HG03469 (cell line): ENCODE measurements around the gene PLLP.

Source experiments
- ATAC-seq: cut with Tn5 transposase; IDR thresholded peaks from one replicate; pipeline ENCODE4 v1.9.1; 2021; ENCODE audit warnings: mild to moderate bottlenecking, moderate library complexity, moderate number of reproducible peaks; ENCODE audit not compliant: unreplicated experiment

PLLP gene, protein sequence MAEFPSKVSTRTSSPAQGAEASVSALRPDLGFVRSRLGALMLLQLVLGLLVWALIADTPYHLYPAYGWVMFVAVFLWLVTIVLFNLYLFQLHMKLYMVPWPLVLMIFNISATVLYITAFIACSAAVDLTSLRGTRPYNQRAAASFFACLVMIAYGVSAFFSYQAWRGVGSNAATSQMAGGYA

DNA sequence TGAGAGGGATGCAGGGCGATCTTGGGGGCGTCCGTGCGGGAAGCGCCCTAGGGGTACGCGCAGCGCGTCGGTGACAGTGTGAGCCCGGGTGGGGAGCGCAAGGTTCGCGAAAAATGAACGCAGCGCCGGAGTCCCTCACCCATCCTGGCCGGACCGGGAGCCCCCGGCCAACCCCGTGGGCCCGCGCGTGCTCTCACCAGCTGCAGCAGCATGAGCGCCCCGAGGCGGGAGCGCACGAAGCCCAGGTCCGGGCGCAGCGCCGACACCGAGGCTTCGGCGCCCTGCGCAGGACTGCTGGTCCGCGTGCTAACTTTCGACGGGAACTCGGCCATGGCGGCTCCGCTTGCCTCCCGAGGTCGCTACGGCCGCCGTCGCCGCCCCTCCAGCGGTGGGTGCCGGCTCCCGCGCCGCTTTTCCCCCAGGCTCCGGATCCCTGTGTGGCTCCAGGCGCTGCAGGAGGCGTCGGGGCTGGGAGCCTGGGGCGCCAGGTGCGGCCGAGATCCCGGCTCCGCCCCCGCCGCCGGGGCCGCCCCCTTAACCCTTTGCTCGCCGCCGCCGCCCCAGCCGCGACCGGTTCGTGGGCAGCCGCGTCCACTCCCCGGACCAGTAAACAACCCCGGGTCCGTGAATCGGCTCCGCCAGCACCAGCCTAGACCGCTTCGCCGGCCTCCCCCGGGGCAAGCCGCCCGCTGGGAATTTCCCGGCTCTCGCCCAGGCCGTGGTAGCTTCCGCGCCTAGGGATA lies at the start of gene PLLP:
Gene PLLP (minus strand): TSS at position 464 of the 743 bp plus-strand sequence. CDS start 132 bp downstream, at position 332.
- ATAC-seq, result no peak

DNA sequence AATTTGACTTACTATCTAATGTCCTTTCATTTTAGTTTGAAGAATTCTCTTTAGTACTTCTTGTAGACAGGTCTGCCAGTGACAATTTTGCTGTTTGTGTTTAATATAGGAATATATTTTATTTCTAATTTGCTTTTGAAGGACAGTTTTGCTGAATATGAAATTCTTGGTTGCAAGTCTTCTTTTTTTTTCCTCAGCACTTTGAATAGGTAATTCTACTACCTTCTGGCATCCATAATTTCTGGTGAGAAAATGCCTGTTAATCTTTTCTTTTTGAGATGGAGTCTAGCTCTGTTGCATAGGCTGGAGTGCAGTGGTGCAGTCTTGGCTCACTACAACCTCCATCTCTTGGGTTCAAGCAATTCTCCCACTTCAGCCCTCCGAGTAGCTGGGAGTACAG lies 48.9 kb upstream of the PLLP start:
- ATAC-seq, result no peak

DNA sequence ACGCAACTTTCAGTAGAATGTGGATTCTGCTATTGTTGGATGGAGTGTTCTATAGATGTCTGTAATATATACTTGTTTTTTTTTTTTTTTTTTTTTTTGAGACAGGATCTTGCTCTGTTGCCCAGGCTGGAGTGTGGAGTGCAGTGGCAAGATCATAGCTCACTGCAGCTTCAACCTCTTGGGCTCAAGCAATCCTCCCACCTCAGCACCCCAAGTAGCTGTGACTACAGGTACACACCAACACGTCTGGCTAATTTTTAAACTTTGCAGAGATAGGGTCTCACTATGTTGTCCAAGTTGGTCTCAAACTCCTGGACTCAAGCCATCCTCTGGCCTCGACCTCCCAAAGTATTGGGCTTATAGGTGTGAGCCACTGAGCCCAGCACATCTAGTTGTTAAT lies 46.9 kb upstream of the PLLP start:
- no peak for ATAC-seq

DNA sequence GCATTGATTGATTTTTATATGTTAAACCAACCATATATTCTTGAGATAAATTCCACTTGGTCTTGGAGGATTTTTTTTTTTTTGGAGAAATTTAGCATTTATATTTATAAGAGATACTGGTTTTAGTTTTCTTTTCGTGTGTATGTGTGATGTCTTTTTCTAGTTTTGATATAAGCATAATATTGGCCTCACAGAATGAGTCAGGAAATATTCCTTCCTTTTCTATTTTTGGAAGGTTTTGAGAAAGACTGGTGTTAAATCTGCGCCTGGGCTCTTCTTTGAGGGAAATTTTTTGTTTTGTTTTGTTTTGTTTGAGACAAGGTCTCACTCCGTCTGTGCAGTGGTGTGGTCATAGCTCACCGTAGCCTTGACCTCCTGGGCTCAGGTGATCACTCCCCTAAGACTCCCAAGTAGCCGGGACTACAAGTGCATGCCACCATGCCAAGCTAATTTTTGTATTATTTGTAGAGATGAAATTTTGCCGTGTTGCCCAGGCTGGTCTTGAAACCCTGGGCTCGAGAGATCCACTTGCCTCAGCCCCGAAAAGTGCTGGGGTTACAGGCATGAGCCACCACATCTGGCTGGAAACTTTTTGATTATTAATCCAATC lies 45.4 kb upstream of the PLLP start:
- ATAC-seq, result no peak

DNA sequence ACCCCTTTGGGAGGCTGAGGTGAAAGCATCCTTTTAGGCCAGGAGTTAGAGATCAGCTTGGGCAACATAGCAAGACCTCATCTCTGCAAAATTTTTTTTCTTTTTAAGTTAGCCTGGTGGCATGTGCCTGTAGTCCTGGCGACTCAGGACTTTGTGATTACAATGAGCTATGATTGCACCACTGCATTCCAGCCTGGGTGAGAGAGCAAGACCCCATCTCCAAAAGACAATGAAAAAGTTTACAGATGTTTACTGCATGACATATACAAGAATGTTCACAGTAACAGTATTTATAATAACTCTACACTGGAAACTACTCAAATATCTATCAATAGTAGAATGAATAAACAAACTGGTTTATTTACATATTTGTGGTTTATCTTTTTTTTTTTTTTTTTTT lies 41.0 kb upstream of the PLLP start:
- no peak for ATAC-seq

DNA sequence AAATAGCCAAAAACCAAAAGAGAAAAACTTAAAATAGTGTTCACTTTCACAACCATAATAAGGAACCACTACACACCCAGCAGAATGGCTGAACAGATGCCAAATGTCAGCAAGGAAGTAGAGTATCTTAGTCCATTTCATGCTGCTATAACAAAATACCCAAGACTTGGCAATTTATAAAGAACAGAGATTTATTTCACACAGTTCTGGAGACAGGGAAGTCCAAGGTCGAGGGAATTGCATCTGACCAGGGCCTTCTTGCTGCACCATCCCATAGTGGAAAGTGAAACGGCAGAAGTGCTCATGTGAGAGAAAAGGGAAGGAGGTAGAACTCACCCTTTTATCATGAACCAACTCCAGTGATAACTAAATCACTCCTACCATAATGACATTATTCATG lies 40.3 kb upstream of the PLLP start:
- no peak for ATAC-seq

DNA sequence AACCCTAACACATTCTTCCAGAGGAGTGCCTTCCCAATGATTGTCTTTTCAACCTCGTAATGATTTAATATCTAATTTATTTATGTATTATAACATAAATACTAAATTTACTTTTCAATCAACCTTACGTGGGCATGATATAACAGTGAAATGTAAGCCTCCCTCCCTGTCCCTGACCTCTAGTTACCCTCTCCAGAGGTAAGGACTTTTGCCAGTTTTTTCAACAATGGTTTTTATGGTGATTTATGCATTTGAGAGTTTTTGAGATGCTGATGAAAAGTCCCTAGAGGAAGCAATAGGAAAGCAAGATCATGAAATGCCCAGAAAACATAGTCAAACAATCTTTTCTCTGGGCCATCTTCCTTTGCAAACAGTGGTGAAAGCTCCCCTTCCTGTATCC lies 35.2 kb upstream of the PLLP start:
- ATAC-seq, result no peak

DNA sequence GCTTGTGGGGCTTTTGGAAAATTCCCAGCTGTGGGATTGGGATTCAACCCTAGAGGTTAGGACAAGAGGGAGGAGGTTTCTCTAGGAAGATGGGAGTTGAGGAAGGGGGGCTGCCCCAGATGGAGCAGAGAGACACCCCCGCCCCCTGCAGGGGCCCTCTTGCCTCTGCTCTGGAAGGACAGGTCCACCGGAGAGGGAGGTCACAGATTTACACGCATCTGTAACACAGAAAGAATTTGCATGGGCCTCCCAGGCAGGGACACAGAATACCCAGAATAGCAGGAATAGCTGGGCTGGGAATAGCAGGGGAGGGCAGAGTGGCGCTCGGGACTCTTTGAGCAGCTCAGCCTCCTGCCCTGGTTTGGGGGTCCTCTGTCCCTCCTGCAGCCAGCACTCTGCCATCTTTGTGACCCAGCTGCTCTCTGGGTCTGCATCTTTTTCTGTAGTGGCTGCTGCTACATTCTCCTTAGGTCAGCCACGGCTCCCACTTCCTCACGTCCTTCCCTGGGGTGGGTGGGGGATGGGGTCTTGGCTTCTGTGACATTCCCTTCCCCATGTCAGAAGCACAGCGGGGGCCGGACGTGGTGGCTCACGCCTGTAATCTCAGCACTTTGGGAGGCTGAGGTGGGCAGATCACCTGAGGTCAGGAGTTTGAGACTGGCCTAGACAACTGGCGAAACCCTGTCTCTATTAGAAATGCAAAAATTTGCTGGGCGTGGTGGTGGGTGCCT lies 33.9 kb upstream of the PLLP start:
- no peak for ATAC-seq

DNA sequence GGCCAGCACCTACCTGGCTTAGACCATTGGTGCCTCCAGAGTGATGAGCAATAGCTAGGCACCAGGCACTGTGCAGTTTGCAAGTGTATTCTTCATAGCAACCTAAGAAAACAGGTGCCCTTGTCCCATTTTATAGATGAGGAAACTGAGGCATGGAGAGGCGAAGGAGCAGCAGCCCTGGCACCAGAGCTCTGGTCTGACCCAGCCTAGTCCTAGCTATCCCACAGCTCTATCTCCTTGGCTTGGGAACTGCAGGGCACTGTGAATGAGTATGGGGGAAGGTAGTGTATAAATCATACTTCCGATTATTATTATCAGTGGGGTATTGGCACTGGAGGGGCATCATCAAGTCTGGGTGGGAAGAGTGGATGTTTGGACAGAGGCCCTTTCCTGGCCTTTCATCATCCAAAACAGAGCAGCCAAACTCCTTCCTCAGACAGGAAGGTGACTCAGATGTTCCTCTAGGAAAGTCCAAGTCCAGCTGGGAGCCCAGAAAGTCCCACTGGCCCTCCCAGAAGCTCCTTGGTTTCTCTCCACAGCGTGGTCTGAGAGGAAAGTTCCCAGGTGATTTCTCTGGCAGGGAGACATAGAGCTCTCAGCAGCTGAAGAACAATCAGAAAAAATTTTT lies 32.0 kb upstream of the PLLP start:
- no peak for ATAC-seq

DNA sequence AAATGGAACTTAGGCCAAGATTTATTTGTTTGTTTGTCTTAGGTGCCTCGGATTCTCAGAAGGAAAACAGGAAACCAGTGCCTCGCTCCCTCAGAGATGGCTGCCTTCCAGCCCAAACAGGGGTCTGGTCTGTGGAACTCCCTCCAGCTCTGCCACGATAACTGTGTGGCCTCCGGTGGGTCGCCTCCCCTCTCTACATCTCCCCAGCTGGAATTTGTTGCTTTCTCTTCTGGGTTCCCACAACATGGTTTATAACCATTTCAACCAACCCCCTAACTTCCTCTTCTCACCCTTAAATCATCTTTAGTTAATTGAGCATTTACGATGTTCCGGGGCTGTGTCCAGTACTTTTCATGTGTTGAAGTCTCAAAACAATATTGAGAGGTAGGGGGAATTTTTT lies 30.9 kb upstream of the PLLP start:
- no peak for ATAC-seq

DNA sequence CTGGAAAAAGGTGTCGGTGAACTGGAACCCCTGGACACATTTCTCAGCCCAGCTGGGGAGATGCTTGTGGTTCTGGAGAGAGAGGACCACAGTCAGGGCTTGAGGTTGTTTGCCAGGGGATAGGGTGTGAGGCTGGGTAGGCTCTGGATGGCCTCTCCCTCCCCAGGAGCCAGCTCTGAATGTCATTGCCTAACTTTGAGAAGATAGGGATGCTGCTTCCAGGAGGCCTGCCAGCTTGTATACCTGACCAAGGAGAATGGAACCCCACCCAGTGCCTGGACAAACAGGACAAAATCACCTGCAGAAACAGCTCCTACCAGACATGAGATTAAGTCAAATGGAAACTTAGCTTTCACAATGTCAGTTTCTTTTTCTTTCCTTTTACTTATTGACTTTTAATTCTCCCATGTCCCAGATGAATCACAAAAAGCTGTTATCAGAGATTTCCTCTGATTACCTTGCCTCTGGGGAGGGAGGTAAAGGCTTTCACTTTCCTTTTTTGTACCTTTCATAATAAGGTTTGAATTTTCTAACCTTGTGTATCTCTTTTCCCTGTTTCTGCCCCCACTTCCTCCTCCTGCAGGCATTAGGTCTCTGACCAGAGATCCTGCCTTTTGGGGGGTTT lies 29.8 kb upstream of the PLLP start:
- no peak for ATAC-seq

DNA sequence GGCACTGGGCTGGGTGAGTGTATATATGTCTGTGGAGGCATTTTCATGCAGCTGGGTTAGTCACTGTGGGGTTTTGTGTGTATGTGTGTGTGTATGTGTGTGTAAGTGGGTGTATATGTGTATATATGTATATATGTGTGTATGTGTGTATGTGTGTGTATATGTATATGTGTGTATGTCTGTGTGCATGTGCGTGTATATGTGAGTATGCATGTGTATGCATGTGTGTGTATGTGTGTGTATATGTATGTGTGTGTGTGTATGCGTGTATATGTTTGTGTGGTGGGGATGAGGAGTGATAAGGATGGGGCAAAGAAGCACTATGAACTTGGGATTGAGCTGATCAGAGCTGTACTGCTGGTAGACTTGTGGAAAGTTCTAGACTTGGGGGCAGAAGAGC lies 29.0 kb upstream of the PLLP start:
- no peak for ATAC-seq

DNA sequence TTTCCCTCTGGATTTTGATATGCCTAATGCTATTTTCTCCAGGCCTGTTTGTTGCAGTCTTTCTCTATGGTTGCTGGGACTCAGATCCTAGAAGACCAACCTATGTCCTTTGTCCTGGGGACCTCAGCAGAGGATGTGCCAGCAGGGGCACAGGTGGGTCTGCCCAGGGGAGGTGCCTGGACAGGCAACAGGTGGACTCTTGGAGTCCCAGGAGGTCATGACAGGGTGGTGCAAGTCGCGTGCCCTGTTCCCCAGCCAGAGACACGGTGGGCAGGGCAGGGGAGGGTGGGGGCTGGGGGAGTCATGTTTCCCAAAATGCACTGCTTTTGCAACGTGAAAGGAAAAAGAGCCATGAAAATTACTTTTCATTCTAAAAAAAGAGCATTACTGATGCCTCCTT lies 26.3 kb upstream of the PLLP start:
- ATAC-seq, result no peak

DNA sequence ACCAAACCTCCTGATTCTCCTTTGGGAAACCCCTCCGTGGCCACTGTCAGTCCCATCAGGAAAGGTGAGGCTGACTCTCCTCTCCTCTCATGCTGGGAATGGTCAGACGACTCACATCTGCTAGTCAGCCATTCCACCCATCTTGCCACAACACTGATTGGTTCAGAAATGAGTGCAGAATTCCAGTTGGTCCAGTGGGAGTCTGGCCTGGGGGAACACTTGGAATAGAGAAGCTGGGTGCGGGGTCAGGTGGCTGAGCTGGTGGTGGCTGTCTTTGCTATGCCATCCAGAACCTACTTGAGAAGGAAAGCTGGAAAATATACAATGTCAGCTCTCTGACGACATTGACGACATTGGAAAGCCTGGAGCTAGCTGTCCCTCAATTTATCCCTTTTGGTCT lies 23.6 kb upstream of the PLLP start:
- no peak for ATAC-seq

DNA sequence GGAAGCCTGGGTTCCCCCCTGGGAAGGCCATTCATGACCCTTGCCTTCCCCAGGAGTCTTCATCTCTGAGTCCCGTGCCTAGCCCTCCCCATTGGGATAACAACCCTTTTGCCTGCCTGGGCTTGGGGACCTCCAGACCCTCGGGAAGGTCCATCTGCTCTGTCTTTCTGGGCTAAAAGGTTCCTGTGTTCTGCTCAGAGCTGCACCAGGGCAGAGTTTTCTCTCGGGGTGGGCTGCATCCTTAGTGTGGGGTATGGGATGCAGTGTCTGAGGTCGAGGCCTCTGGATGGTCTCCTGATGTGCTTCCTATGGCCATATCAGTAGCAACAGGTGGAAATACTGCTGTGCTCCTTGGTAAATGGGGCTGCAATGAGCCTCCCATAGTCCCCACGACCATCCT lies 22.9 kb upstream of the PLLP start:
- no peak for ATAC-seq

DNA sequence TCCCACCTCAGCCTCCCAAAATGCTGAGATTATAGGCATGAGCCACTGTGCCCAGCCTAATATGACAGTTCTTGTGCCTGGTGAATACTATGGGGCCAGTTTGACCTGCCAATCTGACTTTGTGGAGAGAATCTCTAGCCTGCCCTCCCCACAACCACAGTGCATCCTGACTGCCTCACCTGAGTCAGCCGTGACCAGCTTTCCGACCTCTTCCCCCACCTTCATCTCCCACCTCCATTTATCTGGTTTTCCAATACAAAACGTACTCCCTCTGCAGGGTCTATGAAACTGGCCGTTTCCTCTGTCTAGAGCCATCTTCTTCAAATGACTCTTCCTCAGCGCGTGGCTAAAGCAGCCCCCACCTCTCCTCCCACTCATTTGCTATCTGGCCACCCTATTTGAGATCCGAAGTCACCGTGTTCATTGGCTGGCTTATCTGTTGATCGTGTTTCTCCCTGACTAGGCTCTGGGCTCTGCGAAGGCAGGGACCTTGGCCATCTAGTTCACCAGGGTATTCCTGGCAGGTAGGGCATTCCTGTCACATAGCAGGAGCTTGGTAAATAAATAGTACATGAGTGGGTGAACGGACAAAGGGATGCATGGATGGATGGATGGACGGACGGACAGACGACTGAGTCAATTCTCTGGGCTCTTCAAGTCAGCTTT lies 22.3 kb upstream of the PLLP start:
- ATAC-seq, result no peak

DNA sequence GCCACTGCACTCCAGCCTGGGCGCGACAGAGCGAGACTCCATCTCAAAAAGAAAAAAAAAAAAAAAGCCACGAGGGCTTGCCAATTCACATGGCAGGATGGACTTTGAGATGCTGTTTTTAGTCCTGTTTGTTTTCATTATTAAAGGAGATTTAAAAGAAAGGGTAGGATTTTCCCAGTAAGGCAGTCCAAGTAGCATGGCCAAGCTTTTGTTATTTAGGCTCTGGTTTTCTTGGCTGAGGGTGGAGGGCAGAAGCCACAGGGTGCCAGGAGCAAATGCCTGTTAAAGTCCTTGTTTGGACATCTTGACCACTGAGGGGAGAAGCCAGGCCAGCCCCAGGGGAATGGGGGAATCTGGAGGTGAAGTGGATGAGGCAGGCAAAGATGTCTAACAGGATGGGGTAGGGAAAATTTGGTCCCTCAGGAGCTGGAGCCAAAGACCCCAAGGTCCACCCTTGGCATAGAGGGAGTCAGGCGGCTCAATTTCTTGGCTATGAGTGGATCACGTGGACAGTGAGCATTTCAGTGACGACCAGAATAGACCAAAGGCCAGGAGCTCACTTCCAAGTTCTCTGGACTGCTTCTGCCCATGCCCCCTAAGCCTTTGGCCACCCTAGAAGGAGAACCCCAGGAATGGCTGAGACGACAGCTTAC lies 20.8 kb upstream of the PLLP start:
- ATAC-seq, result no peak

DNA sequence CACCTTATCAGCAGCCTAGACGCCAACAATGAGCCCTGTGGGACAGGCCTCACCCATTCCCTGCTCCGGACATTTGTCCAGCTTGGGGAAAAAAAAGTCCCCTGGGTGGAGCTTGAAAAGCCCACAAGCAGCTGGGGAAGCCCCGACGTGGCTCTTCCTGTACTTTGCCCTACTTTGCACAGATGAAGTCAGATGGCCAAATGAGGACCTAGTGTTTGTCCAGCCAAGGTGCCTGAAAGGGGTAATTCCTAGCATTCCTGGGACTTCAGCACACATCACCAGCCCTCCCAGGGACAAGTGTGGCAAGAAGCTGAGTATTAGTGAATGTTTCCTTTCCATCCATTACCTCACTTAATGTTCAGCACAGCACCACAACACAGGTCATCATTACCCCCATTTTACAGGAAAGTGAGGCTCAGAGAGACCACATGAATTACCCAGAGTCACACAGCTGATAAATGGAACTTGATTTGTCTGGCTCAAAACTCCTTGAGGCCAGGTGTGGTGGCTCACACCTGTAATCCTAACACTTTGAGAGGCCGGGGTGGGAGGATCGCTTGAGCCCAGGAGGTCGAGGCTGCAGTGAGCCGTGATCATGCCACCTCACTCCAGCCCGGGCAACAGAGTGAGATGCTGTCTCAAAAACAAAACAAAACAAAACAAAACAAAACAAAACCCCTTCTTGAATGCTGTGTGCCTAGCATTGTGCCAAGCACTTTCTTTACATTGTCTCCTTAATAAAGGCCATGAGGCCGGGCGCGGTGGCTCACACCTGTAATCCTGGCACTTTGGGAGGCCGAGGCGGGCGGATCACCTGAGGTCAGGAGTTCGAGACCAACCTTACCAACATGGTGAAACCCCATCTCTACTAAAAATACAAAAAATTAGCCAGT lies 19.9 kb upstream of the PLLP start:
- no peak for ATAC-seq

DNA sequence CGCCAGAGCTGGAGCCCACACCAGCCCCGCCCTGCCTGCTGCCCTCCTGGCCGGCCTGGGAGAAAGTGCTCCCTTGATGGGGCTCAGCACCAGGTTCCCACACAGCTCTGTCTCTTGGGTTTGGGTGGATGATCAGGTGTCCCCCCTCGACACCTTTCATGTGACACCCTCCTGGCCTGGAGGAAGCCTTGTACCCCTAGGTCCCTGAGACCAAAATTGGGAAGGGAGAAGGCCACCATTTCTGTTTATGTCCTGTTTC lies 19.4 kb upstream of the PLLP start:
- no peak for ATAC-seq
